IMR-90 (cell line): Measurements from ENCODE around the gene ACADS. TPM values are rescaled to one million over a fixed set of nuclear protein-coding genes. Genes with fewer than 3 reads are reported as not detected.

Experiments
- ATAC-seq: fragments of 200-7000 bp; cut with Tn5 transposase; 2 replicates; pipeline ENCODE4 v1.9.1; 2020; ENCODE audit warnings: low read depth, mild to moderate bottlenecking, moderate library complexity
- BruUV-seq: library from RNA; stranded (reverse); fragments of 400-500 nt; replicated peaks from 2 replicates; lab custom pipeline; 2021; lab: Mats Ljungman, UMichigan
- CTCF ChIA-PET: fragments of 300-600 bp; formaldehyde crosslinking; extraction: SDS; loops from one replicate; lab custom pipeline; 2021; ENCODE audit warnings: antibody characterized with exemption; lab: Yijun Ruan, JAX
- POLR2A ChIA-PET: fragments of 300-600 bp; sonication (Branson Sonifier 250); formaldehyde crosslinking; loops from one replicate; lab custom pipeline; 2022; ENCODE audit warnings: antibody characterized with exemption; ENCODE audit not compliant: unreplicated experiment; lab: Charles Lee
- DNase-seq: peaks from one replicate; pipeline ENCODE4 v3.0.0; 2013
- H2AFZ ChIP-seq: replicated peaks from 2 replicates; pipeline ENCODE3; 2013; ENCODE audit warnings: low read length, mild to moderate bottlenecking; ENCODE audit not compliant: poor library complexity
- H2AK5ac ChIP-seq: 2 replicates; pipeline ENCODE4 v1.6.1; 2013; ENCODE audit warnings: low read depth, low read length, inconsistent platforms
- H2AK9ac ChIP-seq: replicated peaks from 2 replicates; pipeline ENCODE3; 2013; ENCODE audit warnings: mild to moderate bottlenecking, low read depth, low read length, moderate library complexity; ENCODE audit not compliant: poor library complexity
- H2BK120ac ChIP-seq: 2 replicates; pipeline ENCODE4 v1.6.1; 2013; ENCODE audit warnings: low read depth, low read length, inconsistent platforms
- H2BK15ac ChIP-seq: 3 replicates; pipeline ENCODE4 v1.6.1; 2013; ENCODE audit warnings: low read depth, low read length, inconsistent platforms
- H2BK20ac ChIP-seq: 2 replicates; pipeline ENCODE4 v1.6.1; 2013; ENCODE audit warnings: low read depth, mild to moderate bottlenecking, inconsistent platforms, low read length, moderate library complexity
- H2BK5ac ChIP-seq: 2 replicates; pipeline ENCODE4 v1.6.1; 2013; ENCODE audit warnings: mild to moderate bottlenecking, low read depth, low read length, inconsistent platforms; ENCODE audit not compliant: poor library complexity, severe bottlenecking
- H3K14ac ChIP-seq: replicated peaks from 2 replicates; pipeline ENCODE4 v1.6.1; 2013; ENCODE audit warnings: low read depth, low read length, inconsistent platforms
- H3K18ac ChIP-seq: 2 replicates; pipeline ENCODE4 v1.6.1; 2013; ENCODE audit warnings: low read depth, low read length, control low read depth
- H3K23ac ChIP-seq: 2 replicates; pipeline ENCODE4 v1.6.1; 2013; ENCODE audit warnings: low read depth, low read length, inconsistent platforms
- H3K27ac ChIP-seq: 2 replicates; pipeline ENCODE4 v1.5.1; 2013; ENCODE audit warnings: mild to moderate bottlenecking, control low read depth, low read length; ENCODE audit not compliant: insufficient read depth
- H3K27me3 ChIP-seq: 2 replicates; pipeline ENCODE4 v1.6.1; 2013; ENCODE audit warnings: low read length; ENCODE audit not compliant: control insufficient read depth, insufficient read depth
- H3K36me3 ChIP-seq: 2 replicates; pipeline ENCODE4 v1.6.1; 2013; ENCODE audit warnings: low read length, mixed read lengths; ENCODE audit not compliant: control insufficient read depth, insufficient read depth
- H3K4ac ChIP-seq: 2 replicates; pipeline ENCODE4 v1.6.1; 2013; ENCODE audit warnings: low read depth, low read length, inconsistent platforms
- H3K4me1 ChIP-seq: 2 replicates; pipeline ENCODE4 v1.6.1; 2013; ENCODE audit warnings: low read length, mixed read lengths; ENCODE audit not compliant: control insufficient read depth, insufficient read depth
- H3K4me2 ChIP-seq: 2 replicates; pipeline ENCODE4 v1.6.1; 2013; ENCODE audit warnings: low read depth, mild to moderate bottlenecking, control low read depth, low read length, moderate library complexity
- H3K4me3 ChIP-seq: 2 replicates; pipeline ENCODE4 v1.5.1; 2013; ENCODE audit warnings: low read depth, mild to moderate bottlenecking, control low read depth, low read length, moderate library complexity; ENCODE audit not compliant: insufficient read depth
- H3K56ac ChIP-seq: 2 replicates; pipeline ENCODE4 v1.6.1; 2013; ENCODE audit warnings: low read length, inconsistent platforms; ENCODE audit not compliant: insufficient read depth; ENCODE audit errors: extremely low read depth
- H3K79me1 ChIP-seq, 2 experiments: 2 replicates each; pipeline ENCODE4 v1.6.1; 2013; ENCODE audit warnings: low read length in 2 of 2, inconsistent platforms in 1 of 2, low read depth in 1 of 2
- H3K9ac ChIP-seq: 2 replicates; pipeline ENCODE4 v1.6.1; 2013; ENCODE audit warnings: low read depth, low read length, control low read depth
- H3K9me1 ChIP-seq: 2 replicates; pipeline ENCODE4 v1.6.1; 2013; ENCODE audit warnings: low read length, inconsistent platforms; ENCODE audit not compliant: insufficient read depth
- H3K9me3 ChIP-seq: 2 replicates; pipeline ENCODE4 v1.6.1; 2013; ENCODE audit warnings: low read length; ENCODE audit not compliant: control insufficient read depth, insufficient read depth
- H4K20me1 ChIP-seq: 2 replicates; pipeline ENCODE4 v1.6.1; 2013; ENCODE audit warnings: low read length, inconsistent platforms; ENCODE audit not compliant: insufficient read depth
- H4K5ac ChIP-seq: 2 replicates; pipeline ENCODE4 v1.6.1; 2013; ENCODE audit warnings: mild to moderate bottlenecking, low read depth, low read length, control low read depth
- H4K8ac ChIP-seq, 2 experiments: 2 replicates each; pipeline ENCODE4 v1.6.1; 2013; ENCODE audit warnings: low read depth in 2 of 2, low read length in 2 of 2, control low read depth in 1 of 2, inconsistent platforms in 1 of 2
- H4K91ac ChIP-seq: 2 replicates; pipeline ENCODE4 v1.6.1; 2013; ENCODE audit warnings: low read depth, low read length, inconsistent platforms; ENCODE audit not compliant: insufficient read depth
- BHLHE40 ChIP-seq: fragments of 150-350 bp; IDR thresholded peaks from 2 replicates; pipeline ENCODE4 v1.6.1; 2016; ENCODE audit warnings: mild to moderate bottlenecking, low read depth, low read length
- CEBPB ChIP-seq: IDR thresholded peaks from 2 replicates; pipeline ENCODE4 v1.6.1; 2012; ENCODE audit warnings: low read depth, low read length, improper control_type of control experiment
- FOS ChIP-seq: fragments of 150-350 bp; IDR thresholded peaks from 2 replicates; pipeline ENCODE4 v1.6.1; 2016; ENCODE audit warnings: low read depth, low read length
- MAFK ChIP-seq: IDR thresholded peaks from 2 replicates; pipeline ENCODE4 v1.6.1; 2012; ENCODE audit warnings: low read depth, low read length, improper control_type of control experiment
- MXI1 ChIP-seq: IDR thresholded peaks from 2 replicates; pipeline ENCODE4 v1.6.1; 2012; ENCODE audit warnings: low read depth, mild to moderate bottlenecking, low read length, moderate library complexity, borderline replicate concordance
- NFE2L2 ChIP-seq: fragments of 150-350 bp; IDR thresholded peaks from 2 replicates; pipeline ENCODE4 v1.6.1; 2016; ENCODE audit warnings: low read depth, mild to moderate bottlenecking, low read length
- POLR2A ChIP-seq: IDR thresholded peaks from 2 replicates; pipeline ENCODE4 v1.6.1; 2012; ENCODE audit warnings: mild to moderate bottlenecking, low read depth, low read length
- RAD21 ChIP-seq: IDR thresholded peaks from 2 replicates; pipeline ENCODE4 v1.6.1; 2012; ENCODE audit warnings: low read length, improper control_type of control experiment
- RCOR1 ChIP-seq: IDR thresholded peaks from 2 replicates; pipeline ENCODE4 v1.6.1; 2012; ENCODE audit warnings: mild to moderate bottlenecking, low read length, improper control_type of control experiment; ENCODE audit not compliant: insufficient replicate concordance
- RFX5 ChIP-seq: IDR thresholded peaks from 2 replicates; pipeline ENCODE4 v1.8.0; 2012; ENCODE audit warnings: low read depth, mild to moderate bottlenecking, low read length, moderate library complexity
- USF2 ChIP-seq: fragments of 150-350 bp; IDR thresholded peaks from 2 replicates; pipeline ENCODE4 v1.6.1; 2017; ENCODE audit warnings: mild to moderate bottlenecking, antibody characterized with exemption, low read length, low read depth
- WGBS, 2 experiments: methylation state at CpG; one replicate each; pipeline versions ENCODE4 v1.1.5 to v1.1.7; 2013; ENCODE audit warnings: missing lambda C conversion rate in 2 of 2; ENCODE audit not compliant: insufficient read length in 1 of 2; ENCODE audit errors: extremely low coverage in 2 of 2; 5-methylcytosine and 5-hydroxymethylcytosine counted together
- dilution Hi-C: fragments of 300-500 bp; cut with HindIII; formaldehyde crosslinking; loops from one replicate; pipeline ENCODE4 v1.14.3; 2018; ENCODE audit warnings: low sequenced_read_pairs; ENCODE audit not compliant: unreplicated experiment
- in situ Hi-C: fragments of 300-500 bp; cut with MboI; formaldehyde crosslinking; loops from 3 replicates; pipeline ENCODE4 v1.14.3; 2019; ENCODE audit warnings: low sequenced_read_pairs, inconsistent platforms, mixed read lengths
- intact Hi-C: fragments of 100-400 bp; cut with micrococcal nuclease; formaldehyde crosslinking; loops from 2 replicates; pipeline ENCODE4 v1.10.0; 2022
- polyA plus RNA-seq, 3 experiments: library from polyadenylated mRNA; depleted of rRNA; stranded (reverse); fragments of >200 nt; gene quantifications; 2 replicates each; pipeline ENCODE4 v1.2.3, GENCODE V29; 2012; ENCODE audit warnings: low replicate concordance in 1 of 3
- total RNA-seq: library from RNA; depleted of rRNA; stranded (reverse); fragments of >200 nt; gene quantifications from 2 replicates; pipeline ENCODE4 v1.2.3, GENCODE V29; 2012

The ACADS gene
- total and polyA plus RNA-seq, 2 of the 4 experiments (the other 2 are of a cell fraction): 2.9 to 5.5 TPM

DNA sequence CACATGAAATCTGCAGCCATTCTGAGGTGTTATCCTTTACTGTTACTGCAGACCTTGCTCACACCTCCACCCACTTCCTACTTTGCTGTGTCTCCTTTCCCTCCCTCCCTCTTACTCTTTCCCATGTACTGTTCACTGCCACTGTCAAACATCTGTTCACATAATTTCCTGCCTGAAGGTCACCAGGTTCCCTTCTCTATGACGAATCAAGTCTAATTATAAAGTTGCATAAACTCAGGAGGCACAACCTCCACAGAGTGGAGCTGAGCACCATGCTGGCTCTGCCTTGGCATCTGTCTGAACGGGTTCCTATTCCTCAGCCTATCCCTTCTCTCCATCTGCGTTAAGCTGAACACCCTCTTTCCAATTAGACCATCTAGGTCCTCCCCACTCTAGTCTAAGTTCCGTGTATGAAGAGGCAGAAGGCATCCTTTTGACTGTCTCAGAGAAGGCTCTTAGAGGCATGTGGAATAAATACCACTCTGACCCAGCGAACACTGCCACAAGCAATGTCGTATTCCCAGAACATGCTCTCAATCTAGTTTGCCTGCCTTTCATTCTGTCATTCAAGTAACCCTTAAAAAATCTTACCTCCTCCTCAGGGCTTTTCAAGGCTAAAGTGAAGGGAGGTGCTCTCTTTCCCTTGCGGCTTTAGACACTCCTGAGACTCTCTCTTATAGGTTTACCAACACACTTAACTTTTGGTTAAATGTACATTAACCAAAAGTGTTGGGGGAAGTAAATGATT lies 48.7 kb downstream of the ACADS start:
- TF ChIP-seq FOS (no peak), RFX5 (no peak), MAFK (no peak), RCOR1 (no peak), USF2 (no peak), POLR2A (no peak), MXI1 (no peak), CEBPB (no peak), BHLHE40 (no peak), NFE2L2 (no peak), RAD21 (no peak)
- no peak overlapping the region for H3K4me2 ChIP-seq
- H3K4ac ChIP-seq: no peak overlapping the region
- H2BK5ac ChIP-seq: no peak overlapping the region
- no peak overlapping the region for H2BK20ac ChIP-seq
- H2BK15ac ChIP-seq: no peak overlapping the region
- no peak for ATAC-seq
- no peak overlapping the region for H2AFZ ChIP-seq
- intact Hi-C loops (no loop called here), in situ Hi-C loops (no loop called here), dilution Hi-C loops (no loop called here)
- no peak overlapping the region for H3K14ac ChIP-seq
- ChIA-PET POLR2A (no interaction called here), CTCF (no interaction called here)
- no peak overlapping the region for H3K56ac ChIP-seq
- H3K4me3 ChIP-seq: no peak overlapping the region
- BruUV-seq: no TSS peak
- H4K20me1 ChIP-seq: peaks cover 16% of the 10 kb centered on the region; the same call in 1 of the 2 replicates
- peaks cover 21% of the 10 kb centered on the region; the same call in 1 of the 2 replicates for H3K9me1 ChIP-seq
- H3K9ac ChIP-seq: no peak overlapping the region
- no peak overlapping the region for H2AK5ac ChIP-seq
- no peak overlapping the region for H2AK9ac ChIP-seq
- no CpG with 5 or more reads among the region's 7 CpGs for WGBS, 2 experiments
- no peak overlapping the region for H4K8ac ChIP-seq
- no peak overlapping the region for H3K18ac ChIP-seq
- no peak overlapping the region for H4K5ac ChIP-seq
- no peak overlapping the region for H3K23ac ChIP-seq
- H3K36me3 ChIP-seq: peaks cover 7% of the 10 kb centered on the region; the same call in 1 of the 2 replicates
- H3K27me3 ChIP-seq: no peaks in the 10 kb centered on the region
- no peak for DNase-seq
- no peaks in the 10 kb centered on the region for H3K9me3 ChIP-seq
- H3K79me1 ChIP-seq: peaks cover 0 to 17% of the 10 kb centered on the region in 2 experiments; a peak in 1 of 4 replicates
- peaks cover 11% of the 10 kb centered on the region for H3K4me1 ChIP-seq
- no peak overlapping the region for H4K91ac ChIP-seq
- no peak overlapping the region for H2BK120ac ChIP-seq
- no peak overlapping the region for H3K27ac ChIP-seq
